ENCODE measurements around the gene ARSD. TPM values are rescaled to one million over a fixed set of nuclear protein-coding genes. Genes with fewer than 3 reads are reported as not detected.

Gene ARSD
- polyA plus RNA-seq, 1 of the 3 experiments (the other 2 are of a cell fraction): 19.8 TPM

GRCh38 chrX:2859197-2859797 is 69.8 kb downstream of the ARSD start:
- TF ChIP-seq ZBTB33 (IDR thresholded peaks at IDR 0.05; ENCODE audit: borderline replicate concordance, low read depth) (no peak), USF1 (IDR thresholded peaks at IDR 0.05; ENCODE audit: borderline replicate concordance, low read depth) (no peak), REST (IDR thresholded peaks at IDR 0.05; ENCODE audit: low read depth, low read length) (no peak), FOSL2 (IDR thresholded peaks at IDR 0.05; ENCODE audit: borderline replicate concordance, low read depth) (no peak), GATA2 (CRISPR knock-in tag; IDR thresholded peaks at IDR 0.05) (no peak)
- Histone ChIP-seq H3K9me3 (no peaks in the 10 kb centered on the region), H3K9me2 (no peaks in the 10 kb centered on the region), H3K9ac (no peak overlapping the region), H3K4me2 (no peak overlapping the region), H3K79me2 (ENCODE audit: insufficient read depth) (no peaks in the 10 kb centered on the region), H4K20me1 (ENCODE audit: insufficient read depth) (no peaks in the 10 kb centered on the region), H3K4me3 (ENCODE audit: low read depth in 2 of 2, low read length in 1 of 2) (no peak overlapping the region), H3F3A (replicated peaks; ENCODE audit: insufficient read depth) (no peaks in the 10 kb centered on the region), H3K27ac (ENCODE audit: low read depth in 2 of 2, low read length in 1 of 2) (no peak overlapping the region), H3K4me1 (ENCODE audit: control insufficient read depth in 1 of 2, insufficient read depth in 2 of 2, low read depth in 1 of 2, low read length in 1 of 2) (no peaks in the 10 kb centered on the region), H2AFZ (ENCODE audit: low read depth) (no peak overlapping the region), H3K27me3 (ENCODE audit: insufficient read depth) (no peaks in the 10 kb centered on the region; the same call in 1 of the 2 replicates), H3K36me3 (replicated peaks in 1 of 2; ENCODE audit: control insufficient read depth in 1 of 2, insufficient read depth in 2 of 2, low read length in 1 of 2) (no peaks in the 10 kb centered on the region)
- ChIA-PET POLR2A (no interaction called here), CTCF (no interaction called here)
- DNase-seq: no peak
- WGBS (ENCODE audit: low lambda C conversion rate): 55% methylated on average over 1 of the region's 1 CpG

GRCh38 chrX:2857566-2857965 is 71.6 kb downstream of the ARSD start:
- Histone ChIP-seq H3K9me2 (no peaks in the 10 kb centered on the region), H3K4me2 (no peak overlapping the region), H3K4me1 (ENCODE audit: control insufficient read depth in 1 of 2, insufficient read depth in 2 of 2, low read depth in 1 of 2, low read length in 1 of 2) (no peaks in the 10 kb centered on the region), H3K27me3 (ENCODE audit: insufficient read depth) (no peaks in the 10 kb centered on the region; the same call in 1 of the 2 replicates), H3K9ac (no peak overlapping the region), H2AFZ (ENCODE audit: low read depth) (no peak overlapping the region), H3F3A (replicated peaks; ENCODE audit: insufficient read depth) (no peaks in the 10 kb centered on the region), H3K9me3 (no peaks in the 10 kb centered on the region; the same call in 1 of the 2 replicates), H4K20me1 (ENCODE audit: insufficient read depth) (no peaks in the 10 kb centered on the region), H3K27ac (ENCODE audit: low read depth in 2 of 2, low read length in 1 of 2) (no peak overlapping the region), H3K36me3 (replicated peaks in 1 of 2; ENCODE audit: control insufficient read depth in 1 of 2, insufficient read depth in 2 of 2, low read length in 1 of 2) (no peaks in the 10 kb centered on the region), H3K4me3 (ENCODE audit: low read depth in 2 of 2, low read length in 1 of 2) (no peak overlapping the region), H3K79me2 (ENCODE audit: insufficient read depth) (no peaks in the 10 kb centered on the region)
- CTCF ChIA-PET: no interaction called here
- POLR2A ChIA-PET: no interaction called here
- TF ChIP-seq PBX3 (IDR thresholded peaks at IDR 0.05): no peak
- no peak for TF ChIP-seq YY1 (IDR thresholded peaks at IDR 0.05; ENCODE audit: low read depth)
- no peak for TF ChIP-seq ZBTB33 (IDR thresholded peaks at IDR 0.05; ENCODE audit: borderline replicate concordance, low read depth)
- no peak for TF ChIP-seq RFX5 (IDR thresholded peaks at IDR 0.05; ENCODE audit: low read length)
- TF ChIP-seq SMC3 (IDR thresholded peaks at IDR 0.05; ENCODE audit: low read depth, low read length): no peak
- TF ChIP-seq POLR2AphosphoS5 (IDR thresholded peaks at IDR 0.05; ENCODE audit: low read depth, low read length): no peak
- TF ChIP-seq TEAD4 (IDR thresholded peaks at IDR 0.05; ENCODE audit: borderline replicate concordance, insufficient read depth): no peak
- TF ChIP-seq MAX (IDR thresholded peaks at IDR 0.05; ENCODE audit: low read depth): no peak
- TF ChIP-seq USF2 (IDR thresholded peaks at IDR 0.05; ENCODE audit: borderline replicate concordance, low read depth, low read length): no peak
- WGBS (ENCODE audit: low lambda C conversion rate): 28% methylated on average over 3 of the region's 3 CpGs
- no peak for DNase-seq

Data from SK-N-SH (cell line).